KMS-11 (cell line): ENCODE data around the gene MXI1.
"Not testable (repeated sequence)": the region's sequence is repeated elsewhere in the genome, so short reads cannot be mapped to it uniquely, and the experiment has no call there.

ENCODE experiments used
- H2AFZ ChIP-seq: fragments of 200-600 bp; sonication (generic); 2 replicates; pipeline ENCODE4 v1.6.1; 2016; ENCODE audit warnings: antibody characterized with exemption, mixed run types, low read depth
- H3K27ac ChIP-seq: fragments of 200-600 bp; sonication (generic); 2 replicates; pipeline ENCODE4 v1.6.1; 2016; ENCODE audit warnings: mild to moderate bottlenecking, mixed run types
- H3K27me3 ChIP-seq: fragments of 200-600 bp; sonication (generic); 2 replicates; pipeline ENCODE4 v1.6.1; 2017; ENCODE audit warnings: mild to moderate bottlenecking, low read depth, mixed run types, moderate library complexity; ENCODE audit not compliant: insufficient read depth
- H3K36me3 ChIP-seq: fragments of 200-600 bp; sonication (generic); 2 replicates; pipeline ENCODE4 v1.6.1; 2017; ENCODE audit warnings: mild to moderate bottlenecking, mixed run types; ENCODE audit not compliant: insufficient read depth
- H3K4me1 ChIP-seq: fragments of 200-600 bp; sonication (generic); 2 replicates; pipeline ENCODE4 v1.6.1; 2016; ENCODE audit warnings: mild to moderate bottlenecking, low read depth, mixed run types; ENCODE audit not compliant: poor library complexity, severe bottlenecking
- H3K4me2 ChIP-seq: fragments of 200-600 bp; sonication (generic); 2 replicates; pipeline ENCODE4 v1.7.0; 2016; ENCODE audit warnings: mild to moderate bottlenecking, mixed run types
- H3K4me3 ChIP-seq: fragments of 200-600 bp; sonication (generic); IDR thresholded peaks from 2 replicates; pipeline ENCODE4 v1.6.1; 2017; ENCODE audit warnings: low read depth, low read length, mixed read lengths; ENCODE audit not compliant: insufficient read depth
- H3K79me2 ChIP-seq: fragments of 200-600 bp; sonication (generic); 2 replicates; pipeline ENCODE4 v1.6.1; 2016; ENCODE audit warnings: low read depth, mixed run types; ENCODE audit not compliant: insufficient read depth
- H3K9ac ChIP-seq: fragments of 200-600 bp; sonication (generic); 2 replicates; pipeline ENCODE4 v1.6.1; 2016; ENCODE audit warnings: mild to moderate bottlenecking, mixed run types
- H4K20me1 ChIP-seq: fragments of 200-600 bp; sonication (generic); 2 replicates; pipeline ENCODE4 v1.6.1; 2016; ENCODE audit warnings: mild to moderate bottlenecking, mixed run types; ENCODE audit not compliant: insufficient read depth
- CTCF ChIP-seq: fragments of 200-600 bp; sonication (generic); conservative IDR thresholded peaks from 2 replicates; pipeline ENCODE4 v1.6.1; 2017; ENCODE audit warnings: low read depth, mild to moderate bottlenecking, antibody characterized with exemption, low read length, moderate library complexity, mixed read lengths

Gene MXI1

GRCh38 chr10:110241407-110241806 lies 34.0 kb downstream of the MXI1 start:
- Histone ChIP-seq H3K4me3 (no peak overlapping the region), H2AFZ (no peak overlapping the region), H3K4me1 (peaks cover 19% of the 10 kb centered on the region), H3K27me3 (no peaks in the 10 kb centered on the region), H3K79me2 (peaks cover 21% of the 10 kb centered on the region; the same call in 1 of the 2 replicates), H3K27ac (no peak overlapping the region), H4K20me1 (peaks cover 5% of the 10 kb centered on the region; the same call in 1 of the 2 replicates), H3K36me3 (no peaks in the 10 kb centered on the region), H3K4me2 (peak overlapping the region; percentile 23), H3K9ac (no peak overlapping the region)
- TF ChIP-seq CTCF, result no peak

GRCh38 chr10:110241841-110242240 lies 34.4 kb downstream of the MXI1 start:
- H3K9ac ChIP-seq, result no peak overlapping the region
- H3K27ac ChIP-seq, result no peak overlapping the region
- no peak for TF ChIP-seq CTCF
- no peak overlapping the region for H3K4me3 ChIP-seq
- H4K20me1 ChIP-seq, result peaks cover 5% of the 10 kb centered on the region; the same call in 1 of the 2 replicates
- H3K79me2 ChIP-seq, result peaks cover 21% of the 10 kb centered on the region; the same call in 1 of the 2 replicates
- H2AFZ ChIP-seq, result no peak overlapping the region
- no peaks in the 10 kb centered on the region for H3K27me3 ChIP-seq
- H3K4me2 ChIP-seq, result no peak overlapping the region; the same call in 1 of the 2 replicates
- peaks cover 19% of the 10 kb centered on the region for H3K4me1 ChIP-seq
- no peaks in the 10 kb centered on the region for H3K36me3 ChIP-seq

- Histone ChIP-seq H3K9ac (no peak overlapping the region), H3K27me3 (no peaks in the 10 kb centered on the region), H2AFZ (no peak overlapping the region), H3K79me2 (peaks cover 21% of the 10 kb centered on the region; the same call in 1 of the 2 replicates), H3K4me3 (no peak overlapping the region), H3K27ac (no peak overlapping the region), H3K4me2 (no peak overlapping the region), H4K20me1 (peaks cover 5% of the 10 kb centered on the region; the same call in 1 of the 2 replicates), H3K36me3 (no peaks in the 10 kb centered on the region), H3K4me1 (peaks cover 19% of the 10 kb centered on the region)
- no peak for TF ChIP-seq CTCF
These were observed 35.1 kb downstream of the MXI1 start for GRCh38 chr10:110242511-110242910.

- Histone ChIP-seq H3K4me1 (peaks cover 32% of the 10 kb centered on the region), H3K4me2 (no peak overlapping the region), H3K9ac (no peak overlapping the region), H3K4me3 (no peak overlapping the region), H3K36me3 (no peaks in the 10 kb centered on the region), H3K27me3 (no peaks in the 10 kb centered on the region), H2AFZ (no peak overlapping the region), H3K27ac (no peak overlapping the region), H4K20me1 (peaks cover 5% of the 10 kb centered on the region; the same call in 1 of the 2 replicates), H3K79me2 (peaks cover 18% of the 10 kb centered on the region; the same call in 1 of the 2 replicates)
- no peak for TF ChIP-seq CTCF
These were observed 37.1 kb downstream of the MXI1 start for GRCh38 chr10:110244550-110244949.

GRCh38 chr10:110247833-110248232 lies 40.4 kb downstream of the MXI1 start:
- H3K79me2 ChIP-seq, H3K4me3 ChIP-seq, H3K4me2 ChIP-seq, H3K27ac ChIP-seq, H2AFZ ChIP-seq, H4K20me1 ChIP-seq, H3K9ac ChIP-seq, H3K27me3 ChIP-seq, H3K36me3 ChIP-seq: not testable (repeated sequence)
- H3K4me1 ChIP-seq, result peaks cover 28% of the 10 kb centered on the region

- H3K79me2 ChIP-seq, H3K36me3 ChIP-seq, H4K20me1 ChIP-seq, H3K27me3 ChIP-seq, H3K4me3 ChIP-seq, H3K27ac ChIP-seq, H3K9ac ChIP-seq, H2AFZ ChIP-seq: not testable (repeated sequence)
- Histone ChIP-seq H3K4me2 (peak overlapping the region; percentile 10; the same call in 1 of the 2 replicates), H3K4me1 (peaks cover 38% of the 10 kb centered on the region)
These were observed 42.1 kb downstream of the MXI1 start for GRCh38 chr10:110249489-110249888.

GRCh38 chr10:110251392-110251791 lies 44.0 kb downstream of the MXI1 start:
- not testable (repeated sequence) for H3K79me2 ChIP-seq, H3K4me2 ChIP-seq, H3K27me3 ChIP-seq, H3K4me3 ChIP-seq, H2AFZ ChIP-seq, H3K27ac ChIP-seq, H4K20me1 ChIP-seq, H3K9ac ChIP-seq, H3K36me3 ChIP-seq
- peaks cover 42% of the 10 kb centered on the region for H3K4me1 ChIP-seq
